Limb (tissue), 2 donors: Measurements from ENCODE around the gene LGI2.

ENCODE experiments used
- DNase-seq, 2 donors: peaks; one replicate each; pipeline ENCODE4 v3.0.0-alpha.2; 2016; ENCODE audit errors: extremely low spot score in 2 of 2

Gene LGI2

DNA sequence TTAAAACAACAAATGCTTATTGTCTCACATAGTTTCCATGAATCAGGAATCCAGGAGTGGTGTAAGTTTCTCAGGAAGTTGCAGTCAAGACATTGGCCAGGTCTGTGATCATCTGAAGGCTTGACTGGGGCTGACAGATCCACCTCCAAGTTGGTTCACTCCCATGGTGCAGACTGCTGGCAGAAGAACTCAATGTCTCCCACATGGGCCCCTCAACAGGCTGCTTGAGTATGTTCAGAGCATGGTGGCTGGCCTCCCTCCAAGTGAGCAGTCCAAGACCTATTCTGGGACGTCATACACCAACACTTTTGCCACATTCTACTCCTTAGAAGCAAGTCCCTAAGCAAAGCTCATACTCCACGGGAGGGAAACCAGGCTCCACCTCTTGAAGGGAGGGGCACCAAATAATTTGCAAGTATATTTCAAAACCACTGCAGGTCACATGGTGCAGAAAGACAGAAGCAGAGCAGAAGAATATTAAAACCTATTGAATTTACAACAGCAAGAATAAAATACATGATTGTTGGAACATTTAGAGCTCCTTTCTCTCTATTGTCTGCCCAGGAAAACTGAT is 35.3 kb downstream of the LGI2 start:
- no peak for DNase-seq

- no peak for DNase-seq
These were observed 37.1 kb downstream of the LGI2 start for GRCh38 chr4:24993551-24994080.

DNA sequence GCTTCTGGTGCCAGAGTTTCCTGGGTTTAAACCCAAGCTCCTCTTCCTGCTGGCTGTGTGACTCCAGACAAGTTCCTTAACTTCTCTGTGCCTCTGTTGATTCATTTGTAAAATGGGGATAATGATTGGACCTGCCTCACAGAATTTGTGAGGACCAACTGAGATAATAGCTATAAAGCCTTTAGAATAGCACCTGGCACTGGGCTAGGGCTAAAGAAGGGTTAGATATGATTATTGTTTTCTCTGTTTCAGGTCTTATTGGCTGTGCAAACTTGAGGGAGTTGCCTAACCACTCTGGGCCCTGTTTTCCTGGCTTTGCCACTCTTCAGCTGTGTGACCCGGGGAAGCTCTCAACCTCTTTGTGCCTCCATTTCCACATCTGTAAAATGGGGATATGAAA is 37.8 kb downstream of the LGI2 start:
- DNase-seq = no peak

- DNase-seq = no peak
These were observed 39.7 kb downstream of the LGI2 start for GRCh38 chr4:24991015-24991414.

DNA sequence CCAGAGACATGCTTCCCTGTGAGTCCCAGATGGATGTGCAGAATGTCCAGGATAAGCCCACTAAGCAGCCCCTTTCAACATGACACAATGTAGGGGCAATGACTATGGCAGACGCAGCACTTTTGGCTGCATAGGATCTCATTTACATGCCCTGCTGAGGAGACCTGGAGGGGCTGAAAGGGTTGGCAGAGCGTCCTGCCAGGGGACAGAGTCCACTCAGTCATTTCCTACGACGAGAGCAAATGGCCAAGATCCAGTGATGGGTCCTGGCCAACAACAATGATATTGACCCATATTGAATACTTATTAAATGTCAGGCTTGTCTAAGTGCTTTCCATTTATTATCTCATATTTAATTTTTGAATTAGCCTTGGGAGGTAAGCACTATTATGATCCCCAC is 41.4 kb downstream of the LGI2 start:
- DNase-seq = no peak

DNA sequence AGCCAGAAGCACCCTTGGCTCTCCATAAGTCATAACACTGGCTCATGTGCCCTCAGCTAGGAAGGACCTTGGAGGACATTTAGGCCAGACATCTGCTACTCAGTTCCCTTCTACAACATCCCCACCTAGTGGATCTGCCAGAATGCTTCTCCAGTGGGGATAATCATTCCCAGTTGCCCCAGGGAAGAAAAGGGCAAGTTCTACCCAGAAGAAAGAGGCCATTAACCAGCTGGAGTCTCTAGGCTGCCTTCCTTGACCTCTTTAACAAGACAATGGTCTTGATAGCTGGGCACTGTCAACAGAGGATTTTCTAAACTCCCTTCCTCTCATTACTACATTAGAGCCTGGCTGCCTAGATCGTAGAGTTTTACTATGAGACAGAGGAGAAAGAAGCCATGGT is 42.0 kb downstream of the LGI2 start:
- DNase-seq = no peak

- no peak for DNase-seq
These were observed 45.9 kb downstream of the LGI2 start for GRCh38 chr4:24984602-24985532.

DNA sequence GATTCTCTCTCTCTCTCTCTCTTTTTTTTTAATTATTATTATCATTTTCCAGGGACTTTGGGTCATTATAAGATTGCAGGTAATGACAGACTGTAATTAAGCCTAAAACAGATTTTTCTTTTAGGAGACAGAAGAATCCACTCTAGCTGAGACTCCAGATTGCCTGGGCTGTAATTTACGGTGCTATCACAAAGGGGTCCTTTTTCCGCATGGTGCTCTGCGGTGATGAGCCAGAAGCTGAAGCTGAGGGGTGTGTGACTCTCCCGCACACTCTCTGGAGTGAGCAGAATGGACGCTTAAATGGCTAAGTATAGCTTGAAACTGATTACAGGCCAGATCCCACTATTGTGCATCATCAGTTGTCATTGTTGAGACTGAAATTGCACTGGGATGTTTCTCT is 50.0 kb downstream of the LGI2 start:
- DNase-seq = no peak

DNA sequence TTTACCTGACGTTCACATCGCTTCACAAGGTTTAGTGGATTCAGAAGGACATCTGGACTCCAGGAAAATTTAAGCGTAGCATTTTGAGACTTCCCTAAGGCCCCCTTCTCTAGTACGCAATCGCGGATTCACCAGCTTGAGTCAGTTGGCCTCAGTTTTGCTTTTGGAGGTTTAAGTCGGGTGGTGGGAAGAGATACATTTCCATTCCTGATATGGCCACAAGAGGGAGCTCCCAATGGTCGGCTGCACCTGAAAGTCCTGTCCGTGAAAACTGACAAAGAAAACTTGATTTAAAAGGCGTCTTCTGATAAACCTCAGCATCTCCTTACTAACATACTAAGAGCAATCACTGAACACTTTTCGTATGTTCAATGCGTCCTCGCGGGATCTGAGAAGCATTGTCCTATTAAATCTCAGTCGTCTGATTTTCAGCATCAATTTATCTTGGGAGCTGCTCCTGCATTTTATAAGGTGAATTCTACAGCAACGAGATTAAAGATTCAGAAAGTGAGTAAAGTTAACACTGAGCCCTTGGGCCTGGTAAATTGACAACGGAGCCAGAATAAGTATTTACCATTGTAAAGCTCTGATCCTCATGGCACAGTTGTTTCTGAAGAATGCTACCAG is 50.6 kb downstream of the LGI2 start:
- peak; percentile 70 to 81 for DNase-seq

DNA sequence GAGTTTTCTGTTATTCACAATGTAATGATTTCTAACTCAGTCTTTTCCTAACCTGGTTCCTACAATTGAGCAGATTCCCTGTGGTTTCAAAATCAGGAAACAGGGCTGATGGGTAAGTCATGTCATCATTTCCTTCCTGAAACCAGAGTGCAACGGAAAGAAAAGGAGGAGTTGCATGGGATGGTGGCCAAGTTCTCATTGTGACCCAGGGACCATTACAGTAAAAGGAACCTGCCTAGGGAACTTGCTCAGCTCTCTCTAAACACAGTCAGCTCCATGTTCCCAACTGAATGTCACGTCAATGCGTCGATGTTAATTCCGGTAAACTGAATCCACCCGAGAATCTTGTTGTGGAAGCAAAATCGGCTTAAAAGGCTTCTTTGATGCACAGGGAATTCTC is 51.2 kb downstream of the LGI2 start:
- DNase-seq = no peak

- DNase-seq = no peak
These were observed 52.3 kb downstream of the LGI2 start for GRCh38 chr4:24978291-24979075.

DNA sequence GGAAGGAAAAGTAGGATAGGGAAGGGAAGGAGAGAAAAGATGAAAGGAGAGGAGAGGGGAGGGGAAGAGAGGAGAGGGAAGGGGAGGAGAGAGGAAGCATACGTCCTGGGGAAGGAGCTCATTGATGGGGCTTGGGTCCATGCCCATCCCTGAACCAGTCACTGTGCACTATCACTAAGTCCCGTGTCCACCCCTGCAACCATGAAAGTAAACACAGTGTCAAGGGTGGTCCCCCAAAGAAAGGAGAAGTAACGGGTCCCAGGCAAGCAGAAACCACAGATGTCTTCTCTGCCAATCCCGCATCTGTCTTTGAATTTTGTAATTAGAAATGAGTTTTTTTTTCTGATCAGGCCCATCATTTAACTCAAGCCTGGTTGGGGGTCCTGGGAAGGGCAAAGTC is 55.2 kb downstream of the LGI2 start:
- DNase-seq = no peak

- no peak for DNase-seq
These were observed 56.8 kb downstream of the LGI2 start for GRCh38 chr4:24973747-24974601.

DNA sequence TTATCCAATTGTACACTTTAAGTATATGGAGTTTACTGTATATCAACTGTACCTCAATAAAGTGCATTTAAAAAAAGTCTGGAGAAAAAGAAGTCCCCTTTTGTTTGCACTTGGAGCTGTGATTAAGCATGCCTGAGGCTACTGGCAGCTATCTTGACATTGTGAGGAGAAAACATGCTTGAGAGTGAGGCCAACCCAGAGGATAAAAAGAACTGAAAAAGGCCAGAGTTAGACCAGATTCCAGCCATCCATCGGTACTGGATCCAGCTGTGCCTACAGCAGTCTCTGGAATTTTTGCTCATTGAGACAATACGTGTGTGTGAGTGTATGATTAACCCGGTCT is 57.4 kb downstream of the LGI2 start:
- no peak for DNase-seq

DNA sequence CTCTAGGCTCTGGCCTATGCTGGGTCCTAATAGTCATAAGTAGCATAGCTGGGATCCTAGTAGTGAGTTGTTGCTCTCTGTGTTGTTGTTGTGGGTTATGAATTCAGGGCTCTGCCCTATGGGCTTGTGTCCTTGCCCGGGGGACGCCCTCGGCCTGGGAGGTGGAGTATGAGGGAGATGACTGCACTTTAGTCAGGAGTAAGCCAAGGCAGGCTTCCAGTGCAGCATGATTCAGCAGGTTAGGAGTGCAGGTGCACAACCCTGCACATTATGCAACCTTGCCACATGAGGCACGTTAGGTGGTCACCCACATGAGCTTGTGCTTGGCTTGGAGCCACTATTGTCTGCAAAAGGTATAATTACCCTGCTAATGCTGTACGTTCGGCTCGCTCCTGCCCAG is 59.6 kb downstream of the LGI2 start:
- DNase-seq = no peak

GRCh38 chr4:24970635-24971034 is 60.1 kb downstream of the LGI2 start:
- DNase-seq = no peak

DNA sequence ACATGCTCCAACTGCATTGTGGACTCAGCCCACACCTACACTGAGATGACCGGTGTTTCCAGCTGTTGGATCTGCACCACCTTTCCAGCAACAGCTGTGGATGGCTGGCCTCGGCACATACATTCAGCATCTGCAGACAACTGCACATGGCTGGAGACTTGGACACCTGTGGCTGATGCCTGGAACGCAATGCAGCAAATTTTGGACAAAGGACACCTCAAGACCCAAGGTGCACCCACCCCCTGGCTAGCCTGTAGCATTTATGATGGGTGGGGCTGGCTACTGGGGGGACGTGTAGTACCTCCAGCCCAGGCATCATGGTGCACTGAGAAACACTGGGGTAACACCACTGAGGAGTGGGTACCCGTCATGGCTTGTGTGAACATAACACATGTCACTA is 60.6 kb downstream of the LGI2 start:
- no peak for DNase-seq

GRCh38 chr4:24969486-24969885 is 61.3 kb downstream of the LGI2 start:
- no peak for DNase-seq

- DNase-seq = no peak
These were observed 61.8 kb downstream of the LGI2 start for GRCh38 chr4:24968992-24969391.

GRCh38 chr4:24968278-24968677 is 62.5 kb downstream of the LGI2 start:
- no peak for DNase-seq

DNA sequence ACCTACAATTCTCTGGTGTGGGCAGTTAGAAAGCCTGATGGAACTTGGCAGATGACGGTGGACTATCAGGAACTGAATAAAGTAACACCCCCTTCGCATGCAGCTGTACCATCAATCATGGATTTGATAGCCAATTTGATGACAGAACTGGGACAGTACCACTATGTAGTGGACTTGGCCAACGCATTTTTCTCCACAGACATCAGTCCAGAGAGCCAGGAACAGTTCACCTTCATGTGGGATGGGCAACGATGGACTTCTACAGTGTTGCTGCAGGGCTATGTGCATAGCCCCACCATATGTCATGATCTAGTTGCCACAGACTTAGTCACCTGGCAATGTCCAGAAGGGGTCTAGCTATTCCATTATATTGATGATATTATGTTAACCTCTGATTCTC is 63.4 kb downstream of the LGI2 start:
- no peak for DNase-seq
